ENCODE measurements around the gene FNDC3B.

Gene FNDC3B

DNA sequence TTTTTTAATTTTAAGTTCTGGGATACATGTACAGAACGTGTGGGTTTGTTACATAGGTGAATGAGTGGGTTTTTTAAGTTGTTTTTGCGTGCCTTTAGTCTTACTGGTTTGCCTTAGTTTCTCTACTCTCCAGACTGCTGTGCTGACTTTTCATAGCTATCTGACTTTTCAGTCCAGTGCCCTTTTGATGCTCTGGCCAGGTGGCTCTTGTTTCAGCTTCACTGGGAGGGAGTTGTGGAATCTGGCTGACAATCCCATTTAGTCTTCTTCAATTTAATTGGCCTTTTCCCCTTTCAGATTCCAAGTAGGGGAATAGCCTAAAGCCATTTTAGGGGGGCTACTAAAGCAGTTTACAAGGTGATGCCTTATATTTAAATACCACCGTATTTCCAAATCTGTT is 30.1 kb downstream of the FNDC3B start:
- TF ChIP-seq CTCF (IDR thresholded peaks at IDR 0.05; ENCODE audit: low read length) (no peak), EZH2 (optimal IDR thresholded peaks at IDR 0.05; ENCODE audit: low read depth, low read length) (no peak), EZH2phosphoT487 (IDR thresholded peaks at IDR 0.05; ENCODE audit: low read length) (no peak)
- H3K27ac ChIP-seq (ENCODE audit: low read length): no peak overlapping the region
- no peaks in the 10 kb centered on the region for H3F3A ChIP-seq (ENCODE audit: insufficient read depth, low read length)
- no peak for DNase-seq
- H2AFZ ChIP-seq (ENCODE audit: low read length): no peak overlapping the region
- no peaks in the 10 kb centered on the region for H3K9me3 ChIP-seq (replicated peaks; ENCODE audit: insufficient read depth, low read length)
- H3K27me3 ChIP-seq (replicated peaks; ENCODE audit: insufficient read depth, low read length): no peaks in the 10 kb centered on the region
- no peak overlapping the region for H3K4me3 ChIP-seq (ENCODE audit: low read length)
- H3K4me1 ChIP-seq (ENCODE audit: low read length): peaks cover 17% of the 10 kb centered on the region
- no peaks in the 10 kb centered on the region for H3K36me3 ChIP-seq (replicated peaks; ENCODE audit: insufficient read depth, low read length)
- no peak overlapping the region for H3K9ac ChIP-seq (ENCODE audit: low read length)
- no peak overlapping the region for H3K4me2 ChIP-seq (ENCODE audit: low read depth, low read length)
- H4K20me1 ChIP-seq (ENCODE audit: insufficient read depth, low read length): peaks cover 41% of the 10 kb centered on the region
- no peaks in the 10 kb centered on the region for H3K9me2 ChIP-seq (replicated peaks; ENCODE audit: insufficient read depth, low read length)
- H3K79me2 ChIP-seq (ENCODE audit: low read length): peaks cover 100% of the 10 kb centered on the region

DNA sequence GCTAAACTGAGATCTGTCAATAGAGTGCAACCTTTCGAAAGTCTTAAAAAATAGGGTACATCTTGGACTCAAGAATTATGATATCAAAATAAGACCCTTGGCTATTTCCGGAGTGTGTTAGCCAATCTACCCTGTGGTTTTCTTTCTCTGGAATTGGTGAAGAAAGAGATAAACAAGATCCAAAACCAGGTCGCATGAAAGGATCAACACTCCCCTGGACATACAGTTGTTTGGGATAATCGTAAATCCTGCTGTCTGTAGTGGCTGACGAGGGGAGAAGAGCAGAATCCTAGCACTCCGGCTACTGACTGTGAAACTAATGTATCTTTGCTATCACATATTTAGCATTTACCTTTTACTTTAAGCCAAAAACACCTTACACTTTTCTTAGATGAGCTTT is 30.9 kb downstream of the FNDC3B start:
- peaks cover 13% of the 10 kb centered on the region for H3K4me1 ChIP-seq (ENCODE audit: low read length)
- H3F3A ChIP-seq (ENCODE audit: insufficient read depth, low read length): no peaks in the 10 kb centered on the region
- no peaks in the 10 kb centered on the region for H3K27me3 ChIP-seq (replicated peaks; ENCODE audit: insufficient read depth, low read length)
- H2AFZ ChIP-seq (ENCODE audit: low read length): no peak overlapping the region
- H3K9me2 ChIP-seq (replicated peaks; ENCODE audit: insufficient read depth, low read length): no peaks in the 10 kb centered on the region
- DNase-seq: no peak
- no peak overlapping the region for H3K4me2 ChIP-seq (ENCODE audit: low read depth, low read length)
- TF ChIP-seq CTCF (IDR thresholded peaks at IDR 0.05; ENCODE audit: low read length) (no peak), EZH2phosphoT487 (IDR thresholded peaks at IDR 0.05; ENCODE audit: low read length) (no peak), EZH2 (optimal IDR thresholded peaks at IDR 0.05; ENCODE audit: low read depth, low read length) (no peak)
- no peak overlapping the region for H3K4me3 ChIP-seq (ENCODE audit: low read length)
- H3K9ac ChIP-seq (ENCODE audit: low read length): no peak overlapping the region
- H3K9me3 ChIP-seq (replicated peaks; ENCODE audit: insufficient read depth, low read length): no peaks in the 10 kb centered on the region
- H3K79me2 ChIP-seq (ENCODE audit: low read length): peaks cover 100% of the 10 kb centered on the region
- H4K20me1 ChIP-seq (ENCODE audit: insufficient read depth, low read length): peaks cover 41% of the 10 kb centered on the region
- H3K27ac ChIP-seq (ENCODE audit: low read length): no peak overlapping the region
- no peaks in the 10 kb centered on the region for H3K36me3 ChIP-seq (replicated peaks; ENCODE audit: insufficient read depth, low read length)

- peaks cover 38% of the 10 kb centered on the region for H4K20me1 ChIP-seq (ENCODE audit: insufficient read depth, low read length)
- H3K9me3 ChIP-seq (replicated peaks; ENCODE audit: insufficient read depth, low read length): no peaks in the 10 kb centered on the region
- H3K27me3 ChIP-seq (replicated peaks; ENCODE audit: insufficient read depth, low read length): no peaks in the 10 kb centered on the region
- H3K9ac ChIP-seq (ENCODE audit: low read length): no peak overlapping the region
- H3K4me1 ChIP-seq (ENCODE audit: low read length): peaks cover 7% of the 10 kb centered on the region
- no peaks in the 10 kb centered on the region for H3K9me2 ChIP-seq (replicated peaks; ENCODE audit: insufficient read depth, low read length)
- H3K4me2 ChIP-seq (ENCODE audit: low read depth, low read length): no peak overlapping the region
- H3F3A ChIP-seq (ENCODE audit: insufficient read depth, low read length): no peaks in the 10 kb centered on the region
- no peak overlapping the region for H2AFZ ChIP-seq (ENCODE audit: low read length)
- H3K27ac ChIP-seq (ENCODE audit: low read length): no peak overlapping the region
- TF ChIP-seq CTCF (IDR thresholded peaks at IDR 0.05; ENCODE audit: low read length): no peak
- TF ChIP-seq EZH2phosphoT487 (IDR thresholded peaks at IDR 0.05; ENCODE audit: low read length): no peak
- TF ChIP-seq EZH2 (optimal IDR thresholded peaks at IDR 0.05; ENCODE audit: low read depth, low read length): no peak
- DNase-seq: no peak
- peaks cover 100% of the 10 kb centered on the region for H3K79me2 ChIP-seq (ENCODE audit: low read length)
- H3K36me3 ChIP-seq (replicated peaks; ENCODE audit: insufficient read depth, low read length): no peaks in the 10 kb centered on the region
- no peak overlapping the region for H3K4me3 ChIP-seq (ENCODE audit: low read length)
Measured at GRCh38 chr3:172070802-172071201, 31.4 kb downstream of the FNDC3B start.
